Measurements from ENCODE around the gene ACSF3.
A peak's percentile ranks its signal among the peaks of the same experiment; 100 is the strongest.

The ACSF3 gene

GRCh38 chr16:89096768-89097391 is 3.2 kb downstream of the ACSF3 start:
- DNase-seq, result peak; percentile 80

GRCh38 chr16:89097392-89097772 is 3.7 kb downstream of the ACSF3 start:
- DNase-seq, result peak; percentile 65

GRCh38 chr16:89098767-89099430 is 5.2 kb downstream of the ACSF3 start:
- DNase-seq, result no peak

GRCh38 chr16:89099905-89100304 is 6.3 kb downstream of the ACSF3 start:
- DNase-seq, result no peak

- no peak for DNase-seq
These were observed 7.1 kb downstream of the ACSF3 start for GRCh38 chr16:89100601-89101302.

- DNase-seq, result no peak
These were observed 7.8 kb downstream of the ACSF3 start for GRCh38 chr16:89101303-89102040.

- DNase-seq, result no peak
These were observed 8.4 kb downstream of the ACSF3 start for GRCh38 chr16:89102041-89102471.

GRCh38 chr16:89102481-89103073 is 8.9 kb downstream of the ACSF3 start:
- DNase-seq, result no peak

GRCh38 chr16:89103156-89103555 is 9.5 kb downstream of the ACSF3 start:
- DNase-seq, result no peak

- DNase-seq, result no peak
These were observed 10.1 kb downstream of the ACSF3 start for GRCh38 chr16:89103781-89104180.

GRCh38 chr16:89104303-89104702 is 10.7 kb downstream of the ACSF3 start:
- no peak for DNase-seq

GRCh38 chr16:89104930-89105571 is 11.4 kb downstream of the ACSF3 start:
- DNase-seq, result peak; percentile 11

GRCh38 chr16:89105599-89106151 is 12.0 kb downstream of the ACSF3 start:
- DNase-seq, result peak; percentile 15

- DNase-seq, result peak; percentile 15
These were observed 13.0 kb downstream of the ACSF3 start for GRCh38 chr16:89106533-89107202.

GRCh38 chr16:89107203-89107582 is 13.5 kb downstream of the ACSF3 start:
- no peak for DNase-seq

- DNase-seq, result no peak
These were observed 14.8 kb downstream of the ACSF3 start for GRCh38 chr16:89108416-89108815.

GRCh38 chr16:89110641-89111040 is 17.0 kb downstream of the ACSF3 start:
- DNase-seq, result peak; percentile 11

- DNase-seq, result peak; percentile 11
These were observed 17.6 kb downstream of the ACSF3 start for GRCh38 chr16:89111263-89111662.

- peak; percentile 7 for DNase-seq
These were observed 18.9 kb downstream of the ACSF3 start for GRCh38 chr16:89112377-89113151.

- DNase-seq, result peak; percentile 16
These were observed 19.5 kb downstream of the ACSF3 start for GRCh38 chr16:89113152-89113547.

- DNase-seq, result no peak
These were observed 20.0 kb downstream of the ACSF3 start for GRCh38 chr16:89113661-89114060.
